ENCODE measurements around the gene YPEL2.
"Not testable (repeated sequence)": the region's sequence is repeated elsewhere in the genome, so short reads cannot be mapped to it uniquely, and the experiment has no call there.

YPEL2 gene

GRCh38 chr17:59409336-59410048, 78.0 kb downstream of the YPEL2 start:
- no peak for DNase-seq

GRCh38 chr17:59410049-59410437, 78.6 kb downstream of the YPEL2 start:
- no peak for DNase-seq

GRCh38 chr17:59412431-59412830, 81.0 kb downstream of the YPEL2 start:
- not testable (repeated sequence) for DNase-seq

- DNase-seq: peak; percentile 58
These were observed 81.7 kb downstream of the YPEL2 start for GRCh38 chr17:59413014-59413766.

GRCh38 chr17:59415397-59415796, 83.9 kb downstream of the YPEL2 start:
- DNase-seq: no peak

- no peak for DNase-seq
These were observed 84.7 kb downstream of the YPEL2 start for GRCh38 chr17:59416184-59416583.

GRCh38 chr17:59417452-59417851, 86.0 kb downstream of the YPEL2 start:
- DNase-seq: no peak

GRCh38 chr17:59418732-59419166, 87.3 kb downstream of the YPEL2 start:
- no peak for DNase-seq

GRCh38 chr17:59420901-59421300, 89.4 kb downstream of the YPEL2 start:
- DNase-seq: no peak

- DNase-seq: no peak
These were observed 90.3 kb downstream of the YPEL2 start for GRCh38 chr17:59421722-59422121.

GRCh38 chr17:59423137-59423724, 91.8 kb downstream of the YPEL2 start:
- DNase-seq: no peak

GRCh38 chr17:59423903-59424302, 92.4 kb downstream of the YPEL2 start:
- no peak for DNase-seq

- no peak for DNase-seq
These were observed 92.9 kb downstream of the YPEL2 start for GRCh38 chr17:59424331-59424730.

GRCh38 chr17:59425085-59425931, 93.9 kb downstream of the YPEL2 start:
- peak; percentile 79 for DNase-seq

GRCh38 chr17:59426031-59426430, 94.6 kb downstream of the YPEL2 start:
- no peak for DNase-seq

- DNase-seq: peak; percentile 24
These were observed 96.0 kb downstream of the YPEL2 start for GRCh38 chr17:59427425-59427921.

GRCh38 chr17:59427996-59428395, 96.5 kb downstream of the YPEL2 start:
- no peak for DNase-seq

GRCh38 chr17:59428916-59429485, 97.5 kb downstream of the YPEL2 start:
- no peak for DNase-seq

GRCh38 chr17:59431601-59432000, 100.1 kb downstream of the YPEL2 start:
- DNase-seq: no peak

GRCh38 chr17:59432657-59433056, 101.2 kb downstream of the YPEL2 start:
- no peak for DNase-seq

- DNase-seq: no peak
These were observed 102.1 kb downstream of the YPEL2 start for GRCh38 chr17:59433586-59433985.

- no peak for DNase-seq
These were observed 103.0 kb downstream of the YPEL2 start for GRCh38 chr17:59434429-59434828.
